NCI-H524 (cell line): ENCODE results near the gene FOSL1.

Experiments
- DNase-seq, 2 experiments: peaks; one replicate each; lab custom pipeline; 2025; lab: John Stamatoyannopoulos, UW

The FOSL1 gene

DNA sequence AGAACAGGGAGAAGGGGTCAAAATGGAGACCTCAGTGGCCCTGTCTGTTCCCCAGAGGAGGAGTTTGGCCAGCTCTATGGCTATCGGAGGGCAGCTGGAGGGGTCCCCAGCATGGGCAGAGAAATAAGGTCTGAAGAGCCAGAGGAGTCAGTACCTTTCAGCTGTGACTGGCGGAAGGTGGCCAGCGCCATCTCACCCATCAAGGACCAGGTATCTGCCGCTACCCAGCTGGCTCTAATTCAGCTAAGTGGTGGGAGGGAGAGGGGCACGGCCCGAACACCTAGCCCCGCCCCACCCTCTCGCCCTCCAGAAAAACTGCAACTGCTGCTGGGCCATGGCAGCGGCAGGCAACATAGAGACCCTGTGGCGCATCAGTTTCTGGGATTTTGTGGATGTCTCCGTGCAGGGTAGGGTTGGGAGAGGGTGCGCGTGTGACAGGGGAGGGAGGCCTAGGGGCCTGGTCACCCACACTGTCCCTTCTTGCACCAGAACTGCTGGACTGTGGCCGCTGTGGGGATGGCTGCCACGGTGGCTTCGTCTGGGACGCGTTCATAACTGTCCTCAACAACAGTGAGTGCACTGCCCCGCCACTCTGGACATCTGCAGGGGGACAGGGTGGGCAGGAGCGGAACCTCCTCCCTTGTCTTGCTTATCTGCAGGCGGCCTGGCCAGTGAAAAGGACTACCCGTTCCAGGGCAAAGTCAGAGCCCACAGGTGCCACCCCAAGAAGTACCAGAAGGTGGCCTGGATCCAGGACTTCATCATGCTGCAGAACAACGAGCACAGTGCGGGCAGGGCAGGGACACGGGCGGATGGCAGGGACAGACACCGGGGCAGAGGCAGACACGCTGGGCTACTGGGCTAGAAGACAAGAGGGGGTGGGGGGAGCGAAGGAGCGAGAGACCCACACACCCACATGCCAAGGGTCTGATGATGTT is 17.8 kb downstream of the FOSL1 start:
- no peak for DNase-seq

- DNase-seq = no peak
These were observed 19.3 kb downstream of the FOSL1 start for GRCh38 chr11:65880844-65881421.

- no peak for DNase-seq
These were observed 20.2 kb downstream of the FOSL1 start for GRCh38 chr11:65880027-65880426.

- no peak for DNase-seq
These were observed 20.6 kb downstream of the FOSL1 start, which contains the start of gene CTSW for GRCh38 chr11:65879617-65880016. Gene CTSW (plus strand): TSS chr11:65879837. CDS start chr11:65879855, 18 bp downstream.

DNA sequence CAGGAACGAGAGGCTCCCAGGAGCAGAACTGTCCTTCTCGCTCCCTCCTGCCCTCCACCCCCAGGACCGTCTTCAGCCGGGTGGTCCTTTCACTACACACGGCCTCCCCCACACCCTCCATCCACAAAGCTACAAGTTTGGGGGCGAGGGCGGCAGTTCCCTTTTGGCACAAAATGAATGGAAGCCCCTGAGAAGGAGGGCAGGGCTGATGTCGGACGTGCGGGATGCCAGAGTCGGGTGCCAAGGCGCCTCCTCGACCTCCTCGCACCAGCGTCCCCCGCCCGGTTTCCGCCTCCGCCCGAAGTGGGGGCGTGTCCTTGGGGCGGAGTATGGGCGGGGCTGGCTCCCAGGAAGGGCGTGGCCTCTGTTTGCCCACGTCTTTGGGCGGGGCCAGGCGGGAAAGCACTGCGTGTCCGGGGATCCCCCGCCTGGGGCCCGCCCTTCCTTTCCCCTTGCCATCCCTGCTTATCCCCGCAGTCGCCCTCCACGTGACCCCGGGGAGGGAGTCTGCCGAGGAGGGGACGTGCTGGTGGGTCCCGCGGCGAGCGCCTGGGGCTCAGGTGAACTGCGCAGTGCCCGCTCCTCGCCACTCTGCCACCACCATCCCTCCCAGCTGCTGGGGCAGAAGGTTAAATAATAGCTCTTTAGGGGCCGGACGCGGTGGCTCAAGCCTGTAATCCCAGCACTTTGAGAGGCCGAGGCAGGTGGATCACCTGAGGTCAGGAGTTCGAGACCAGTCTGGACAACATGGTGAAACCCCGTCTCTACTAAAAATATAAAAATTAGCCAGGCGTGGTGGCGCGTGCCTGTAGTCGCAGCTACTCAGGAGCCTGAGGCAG is 26.7 kb downstream of the FOSL1 start:
- peak; percentile 87 to 93 for DNase-seq

DNA sequence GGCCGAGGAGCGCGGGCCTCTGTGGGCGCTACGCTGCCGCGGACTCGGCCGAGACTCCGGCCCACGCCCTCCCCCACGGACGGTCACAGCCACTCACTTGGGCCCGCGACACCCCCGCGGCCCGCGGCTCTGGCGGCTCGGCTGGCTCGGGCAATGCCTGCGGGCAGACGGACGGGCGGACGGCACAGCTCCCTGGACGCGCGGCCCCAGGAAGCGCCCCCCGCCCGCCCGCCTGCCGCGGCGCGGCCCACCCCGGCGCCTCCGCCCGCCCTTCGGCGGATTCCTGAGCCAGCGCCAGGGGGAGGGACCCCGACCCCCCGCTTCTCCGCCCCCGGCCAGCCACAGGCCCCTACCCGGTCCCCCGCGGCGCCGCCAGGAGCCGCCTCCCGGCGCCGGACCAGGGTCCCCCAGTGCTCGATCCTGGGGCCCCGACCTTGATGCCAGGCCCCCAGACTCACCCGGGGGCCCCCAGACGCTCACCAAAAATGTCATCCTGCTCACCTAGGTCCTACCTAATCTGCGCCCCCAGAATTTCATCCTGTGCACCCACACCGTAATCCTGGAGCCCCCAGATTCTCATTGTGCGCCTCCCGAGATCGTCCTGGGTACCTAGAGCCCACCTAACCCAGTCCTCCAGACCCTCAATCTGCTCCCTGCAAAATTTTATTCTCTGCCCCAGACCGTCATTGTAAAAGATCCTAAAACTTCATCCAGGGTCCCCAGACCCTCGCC is 27.4 kb downstream of the FOSL1 start, which contains the start of gene EFEMP2:
Gene EFEMP2 (minus strand): TSS at position 215 of the 732 bp plus-strand sequence. CDS start 446 bp downstream, outside the sequence.
- DNase-seq = no peak

- no peak for DNase-seq
These were observed 28.2 kb downstream of the FOSL1 start for GRCh38 chr11:65871811-65872548.

DNA sequence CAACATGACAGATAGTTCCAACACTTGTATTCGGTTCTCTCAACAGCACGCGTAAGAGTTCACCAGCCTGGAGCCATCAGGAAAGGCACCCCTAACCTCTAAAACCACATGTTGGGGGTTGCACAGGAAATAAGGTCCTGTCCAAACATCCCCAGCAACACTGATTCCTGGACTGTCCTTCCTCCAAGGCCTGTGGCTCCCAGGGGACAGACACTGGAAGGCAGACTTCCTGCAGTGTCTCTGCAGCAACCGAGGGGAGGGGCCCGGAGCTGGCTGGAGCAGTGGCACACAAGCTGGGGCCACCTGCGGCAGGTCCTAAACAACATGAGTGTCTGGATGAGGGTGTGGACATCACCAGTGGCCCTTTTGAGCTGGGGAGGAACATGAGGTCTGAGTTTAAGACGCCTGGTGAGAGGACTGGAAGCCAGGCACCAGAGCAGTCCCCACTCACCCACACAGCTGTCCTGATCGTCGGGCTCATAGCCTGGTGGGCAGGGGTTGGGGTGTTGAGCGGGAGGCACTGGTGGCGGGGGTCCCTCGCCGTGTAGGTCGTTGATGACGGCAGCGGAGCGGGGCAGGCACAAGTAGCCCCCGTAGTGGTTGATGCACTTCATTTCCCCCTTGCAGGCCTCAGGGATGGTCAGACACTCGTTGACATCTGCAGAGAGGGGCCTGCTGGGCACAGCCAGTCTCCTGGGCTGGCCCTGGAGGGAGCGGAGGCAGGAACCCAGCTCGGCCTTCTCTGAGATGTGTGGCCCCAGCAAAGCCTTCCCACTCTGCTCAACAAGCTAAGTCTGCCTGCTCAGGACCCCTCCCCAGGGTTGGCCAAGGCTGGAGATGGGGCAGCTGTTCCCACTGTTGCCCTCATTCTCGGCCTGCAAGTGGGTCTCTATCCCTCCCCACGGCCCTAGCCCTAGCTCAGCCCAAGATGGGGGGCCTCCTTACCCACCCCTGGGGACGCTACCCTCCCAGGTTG is 29.2 kb downstream of the FOSL1 start:
- DNase-seq = no peak

DNA sequence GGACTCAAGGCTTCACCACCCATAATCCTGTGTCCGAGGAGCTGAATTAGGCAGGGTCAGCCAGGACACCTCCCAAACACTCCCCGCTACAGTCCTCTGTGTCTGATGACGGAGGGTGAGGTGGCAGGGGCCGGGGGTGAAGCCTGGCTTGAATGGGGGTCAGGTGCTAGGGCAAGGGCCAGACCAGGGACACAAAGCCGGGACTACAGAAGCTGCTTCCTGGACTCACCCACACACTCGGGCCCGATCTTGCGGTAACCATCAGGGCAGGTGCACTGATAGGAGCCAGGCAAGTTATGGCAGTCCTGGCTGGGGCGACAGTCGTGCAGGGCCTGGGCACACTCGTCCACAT is 29.9 kb downstream of the FOSL1 start:
- DNase-seq = no peak

- no peak for DNase-seq
These were observed 30.4 kb downstream of the FOSL1 start for GRCh38 chr11:65869643-65870306.

DNA sequence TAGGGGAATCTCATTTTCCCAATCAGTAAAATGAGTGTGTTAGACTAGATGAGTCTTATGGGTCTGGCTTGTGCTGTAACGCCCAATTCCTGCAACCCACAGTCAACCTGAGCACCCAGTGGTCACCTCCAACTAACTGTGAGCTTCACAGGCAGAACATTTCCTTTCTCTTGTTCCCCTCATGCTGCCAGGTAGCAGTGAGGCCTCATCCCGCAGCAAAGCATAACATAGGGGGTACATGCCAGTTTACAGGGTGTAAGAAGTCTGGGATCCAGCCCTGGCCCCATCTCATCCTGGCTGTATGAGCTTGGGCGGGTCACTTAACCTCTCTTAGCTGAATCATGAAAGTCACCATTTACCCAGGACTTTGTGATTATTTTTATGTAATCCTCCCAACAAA is 31.3 kb downstream of the FOSL1 start:
- DNase-seq = no peak

- peak; percentile 7 to 39 for DNase-seq
These were observed 32.0 kb downstream of the FOSL1 start for GRCh38 chr11:65868076-65868667.

GRCh38 chr11:65867284-65868071 is 32.7 kb downstream of the FOSL1 start:
- DNase-seq = no peak

DNA sequence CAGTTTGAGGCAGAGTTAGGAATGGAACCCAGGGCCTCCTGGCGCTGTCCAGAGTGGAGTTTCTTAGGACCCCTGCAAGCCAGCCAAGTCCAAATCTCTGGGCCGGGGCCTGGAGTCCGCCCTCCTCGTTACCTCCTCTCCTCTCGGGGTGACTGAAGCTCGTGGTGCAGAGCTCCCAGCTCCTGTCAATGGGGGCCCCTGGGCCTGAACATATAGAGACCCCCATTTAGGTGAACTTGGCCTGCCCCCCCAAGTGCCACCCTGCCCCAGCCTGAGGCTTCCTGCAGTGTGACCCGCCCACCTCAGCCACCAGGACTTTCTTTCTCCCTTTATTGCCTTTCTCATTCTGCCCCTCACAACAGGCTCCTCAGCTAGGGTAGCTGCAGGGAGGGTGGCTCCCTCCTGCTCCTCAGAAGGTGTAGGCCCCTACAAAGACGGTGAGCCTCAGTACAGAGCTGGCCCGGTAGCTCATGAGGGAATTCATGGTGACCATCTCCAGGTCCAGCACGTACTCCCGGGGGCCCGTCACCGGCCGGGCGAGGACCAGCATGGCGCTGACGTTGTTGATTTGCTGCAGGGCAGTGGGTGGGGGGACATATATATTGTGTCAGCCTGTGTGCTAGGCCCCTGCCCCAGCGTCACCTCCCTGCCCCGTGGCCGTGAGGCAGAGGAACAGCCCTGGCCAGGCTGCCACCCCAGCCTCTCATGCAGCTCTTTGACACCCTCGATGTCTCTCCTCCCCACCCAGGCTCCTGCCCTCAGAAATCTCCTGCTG is 33.5 kb downstream of the FOSL1 start:
- DNase-seq = no peak

- no peak for DNase-seq
These were observed 34.5 kb downstream of the FOSL1 start for GRCh38 chr11:65865550-65866172.

- DNase-seq = no peak
These were observed 35.3 kb downstream of the FOSL1 start for GRCh38 chr11:65864706-65865471.
